Measurements from ENCODE around the gene TIGD4.

TIGD4 gene

GRCh38 chr4:152779513-152780266, at the start of gene TIGD4, which contains the start of gene ARFIP1:
TIGD4 (minus strand) TSS chr4:152779730; CDS start chr4:152771004, 8,726 bp downstream.
ARFIP1 (plus strand) TSS chr4:152779954; CDS start chr4:152829634, 49,680 bp downstream.
- in situ Hi-C loops (cut with MboI; ENCODE audit: low sequenced_read_pairs): no loop called here

- in situ Hi-C loops (cut with MboI; ENCODE audit: low sequenced_read_pairs): loop anchor here (25.0 kb wide), 1 partner anchor 259 kb away; no protein-coding TSS in a partner anchor
These were observed 48.6 kb upstream of the TIGD4 start for GRCh38 chr4:152828122-152828521.

- in situ Hi-C loops (cut with MboI; ENCODE audit: low sequenced_read_pairs): loop anchor here (25.0 kb wide), 1 partner anchor 262 kb away; no protein-coding TSS in a partner anchor
These were observed 45.8 kb upstream of the TIGD4 start for GRCh38 chr4:152825336-152825735.

GRCh38 chr4:152824561-152824960, 45.0 kb upstream of the TIGD4 start:
- in situ Hi-C loops (cut with MboI; ENCODE audit: low sequenced_read_pairs): no loop called here

- in situ Hi-C loops (cut with MboI; ENCODE audit: low sequenced_read_pairs): no loop called here
These were observed 42.8 kb upstream of the TIGD4 start for GRCh38 chr4:152822323-152822722.

GRCh38 chr4:152820073-152820472, 40.5 kb upstream of the TIGD4 start:
- in situ Hi-C loops (cut with MboI; ENCODE audit: low sequenced_read_pairs): no loop called here

- in situ Hi-C loops (cut with MboI; ENCODE audit: low sequenced_read_pairs): no loop called here
These were observed 39.6 kb upstream of the TIGD4 start for GRCh38 chr4:152819026-152819645.

- in situ Hi-C loops (cut with MboI; ENCODE audit: low sequenced_read_pairs): no loop called here
These were observed 37.8 kb upstream of the TIGD4 start for GRCh38 chr4:152817331-152817730.

- in situ Hi-C loops (cut with MboI; ENCODE audit: low sequenced_read_pairs): no loop called here
These were observed 35.5 kb upstream of the TIGD4 start for GRCh38 chr4:152815078-152815477.

- in situ Hi-C loops (cut with MboI; ENCODE audit: low sequenced_read_pairs): no loop called here
These were observed 31.3 kb upstream of the TIGD4 start for GRCh38 chr4:152810715-152811287.

GRCh38 chr4:152808670-152809069, 29.1 kb upstream of the TIGD4 start:
- in situ Hi-C loops (cut with MboI; ENCODE audit: low sequenced_read_pairs): no loop called here

GRCh38 chr4:152807294-152807829, 27.8 kb upstream of the TIGD4 start:
- in situ Hi-C loops (cut with MboI; ENCODE audit: low sequenced_read_pairs): no loop called here

GRCh38 chr4:152806501-152807125, 27.1 kb upstream of the TIGD4 start:
- in situ Hi-C loops (cut with MboI; ENCODE audit: low sequenced_read_pairs): no loop called here

GRCh38 chr4:152805818-152806217, 26.3 kb upstream of the TIGD4 start:
- in situ Hi-C loops (cut with MboI; ENCODE audit: low sequenced_read_pairs): no loop called here

- in situ Hi-C loops (cut with MboI; ENCODE audit: low sequenced_read_pairs): no loop called here
These were observed 25.6 kb upstream of the TIGD4 start for GRCh38 chr4:152805071-152805650.

GRCh38 chr4:152803541-152803940, 24.0 kb upstream of the TIGD4 start:
- in situ Hi-C loops (cut with MboI; ENCODE audit: low sequenced_read_pairs): no loop called here

- in situ Hi-C loops (cut with MboI; ENCODE audit: low sequenced_read_pairs): no loop called here
These were observed 16.4 kb upstream of the TIGD4 start for GRCh38 chr4:152795891-152796290.

GRCh38 chr4:152786627-152787026, 7.1 kb upstream of the TIGD4 start:
- in situ Hi-C loops (cut with MboI; ENCODE audit: low sequenced_read_pairs): no loop called here

GRCh38 chr4:152785639-152786615, 6.4 kb upstream of the TIGD4 start:
- in situ Hi-C loops (cut with MboI; ENCODE audit: low sequenced_read_pairs): no loop called here
